NCI-H748 treated with DMSO at 0.1 percent for 48 hours (cell line): Measurements from ENCODE around the gene MGAT4B.
A peak's percentile ranks its signal among the peaks of the same experiment; 100 is the strongest.

Source experiments
- DNase-seq: peaks from one replicate; lab custom pipeline; 2025; lab: John Stamatoyannopoulos, UW

The MGAT4B gene

DNA sequence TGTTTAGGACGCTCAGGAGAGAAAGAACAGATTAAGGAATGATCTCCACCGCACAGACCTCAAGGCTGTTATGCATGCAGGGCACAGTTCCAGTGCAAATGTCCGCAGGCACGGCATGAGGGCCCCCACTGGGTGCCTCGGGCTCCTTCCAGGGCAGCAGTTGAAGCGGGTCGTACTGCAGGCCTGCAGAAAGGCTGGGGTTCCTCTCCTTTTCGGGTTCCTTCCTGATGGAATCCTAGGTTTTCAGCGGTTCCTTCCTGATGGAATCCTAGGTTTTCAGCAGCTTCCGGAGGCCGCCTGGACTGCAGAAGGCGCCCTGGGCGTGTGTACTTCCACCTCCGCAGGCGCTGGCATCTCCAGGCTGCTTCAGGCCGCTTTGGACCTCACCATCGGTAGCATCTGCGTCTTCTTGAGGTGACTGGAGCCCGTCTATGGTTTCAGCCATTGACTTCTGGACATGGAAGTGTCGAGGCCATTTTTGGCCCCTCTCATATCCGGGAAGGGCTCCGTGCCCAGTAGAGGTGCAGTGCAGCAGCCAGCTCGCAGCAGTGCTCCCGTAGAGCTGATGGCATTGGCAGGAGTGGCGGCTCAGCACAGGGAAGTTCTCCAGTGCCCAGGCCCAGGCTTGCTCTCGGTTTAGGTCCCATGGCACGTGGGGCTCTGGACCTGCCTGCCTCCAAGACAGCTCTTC is 5.6 kb upstream of the MGAT4B start:
- no peak for DNase-seq

DNA sequence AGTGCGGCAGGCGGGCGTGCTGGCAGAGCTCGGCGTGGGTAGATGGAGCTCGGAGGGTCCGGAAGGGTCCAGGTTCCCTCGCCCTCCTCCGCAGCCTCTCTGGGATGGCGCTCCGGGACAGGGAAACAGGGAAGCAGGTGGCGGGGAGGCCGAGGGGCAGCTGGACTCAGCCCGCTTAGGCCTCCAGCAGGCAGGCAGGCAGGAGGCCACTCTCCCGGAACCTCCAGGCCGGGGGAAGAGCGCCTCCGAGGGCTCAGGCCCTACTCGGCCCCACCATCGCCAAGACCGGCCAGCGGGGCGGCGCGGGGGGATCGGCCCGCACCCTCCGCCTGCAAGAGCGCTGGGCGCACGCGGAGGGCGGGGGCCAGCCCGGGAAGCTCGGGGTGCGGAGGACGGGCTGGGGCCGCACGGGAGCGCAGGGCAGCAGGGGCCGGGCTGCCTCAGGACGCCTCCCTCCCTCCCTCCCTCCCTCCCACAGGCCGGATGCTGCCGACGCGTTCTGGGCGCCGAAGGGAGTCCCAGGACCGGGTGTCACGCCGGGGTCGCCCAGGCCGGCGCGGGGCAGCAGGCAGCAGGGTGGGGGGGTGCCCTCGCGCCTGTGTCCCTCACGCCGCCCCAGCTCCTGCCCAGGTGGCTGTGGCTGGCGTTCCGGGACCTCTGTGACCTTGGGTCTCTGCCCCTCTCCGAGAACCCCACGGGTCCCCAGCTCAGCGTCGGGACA is 977 bp downstream of the MGAT4B start:
- no peak for DNase-seq

DNA sequence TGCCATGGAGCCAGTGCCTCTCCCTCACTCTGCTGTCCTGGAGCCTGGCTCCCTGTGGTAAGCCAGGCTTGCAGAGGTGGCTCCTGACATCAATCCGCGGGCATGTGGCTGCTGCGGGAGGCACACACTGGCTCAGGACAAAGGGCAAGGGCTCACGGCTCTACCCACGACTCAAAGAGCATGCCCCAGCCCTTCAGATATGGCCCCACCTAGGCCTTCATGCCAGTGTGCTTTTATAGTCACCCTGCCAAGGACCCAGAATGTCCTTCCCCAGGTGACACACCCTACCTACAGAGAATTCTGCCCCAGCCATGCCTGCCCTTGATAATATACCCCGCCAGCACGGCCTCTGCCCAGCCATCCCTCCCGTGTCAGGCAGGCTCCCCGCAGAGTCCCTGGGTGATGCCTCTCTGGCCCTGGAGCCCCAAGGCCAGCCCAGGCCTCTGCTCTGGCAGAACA is 1.6 kb downstream of the MGAT4B start:
- no peak for DNase-seq

DNA sequence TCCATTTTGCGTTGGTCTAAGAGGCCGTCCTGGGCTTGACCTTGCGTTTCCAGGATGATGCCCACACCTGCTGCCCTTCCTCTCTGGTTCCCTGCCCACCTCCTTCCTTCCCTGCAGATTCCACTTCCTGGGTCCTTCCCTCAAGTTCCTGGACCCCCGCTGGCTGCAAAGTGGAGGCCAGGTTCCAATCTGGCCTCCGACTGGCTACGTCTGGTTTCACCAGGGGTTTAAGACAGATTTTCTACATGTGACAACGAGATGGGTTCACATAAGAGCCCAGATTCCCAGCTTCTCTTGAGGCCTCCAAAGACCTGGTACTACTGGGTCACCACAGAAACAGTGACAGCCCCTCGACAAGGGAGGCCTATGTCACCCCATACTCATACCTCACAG is 2.1 kb downstream of the MGAT4B start:
- DNase-seq: no peak

DNA sequence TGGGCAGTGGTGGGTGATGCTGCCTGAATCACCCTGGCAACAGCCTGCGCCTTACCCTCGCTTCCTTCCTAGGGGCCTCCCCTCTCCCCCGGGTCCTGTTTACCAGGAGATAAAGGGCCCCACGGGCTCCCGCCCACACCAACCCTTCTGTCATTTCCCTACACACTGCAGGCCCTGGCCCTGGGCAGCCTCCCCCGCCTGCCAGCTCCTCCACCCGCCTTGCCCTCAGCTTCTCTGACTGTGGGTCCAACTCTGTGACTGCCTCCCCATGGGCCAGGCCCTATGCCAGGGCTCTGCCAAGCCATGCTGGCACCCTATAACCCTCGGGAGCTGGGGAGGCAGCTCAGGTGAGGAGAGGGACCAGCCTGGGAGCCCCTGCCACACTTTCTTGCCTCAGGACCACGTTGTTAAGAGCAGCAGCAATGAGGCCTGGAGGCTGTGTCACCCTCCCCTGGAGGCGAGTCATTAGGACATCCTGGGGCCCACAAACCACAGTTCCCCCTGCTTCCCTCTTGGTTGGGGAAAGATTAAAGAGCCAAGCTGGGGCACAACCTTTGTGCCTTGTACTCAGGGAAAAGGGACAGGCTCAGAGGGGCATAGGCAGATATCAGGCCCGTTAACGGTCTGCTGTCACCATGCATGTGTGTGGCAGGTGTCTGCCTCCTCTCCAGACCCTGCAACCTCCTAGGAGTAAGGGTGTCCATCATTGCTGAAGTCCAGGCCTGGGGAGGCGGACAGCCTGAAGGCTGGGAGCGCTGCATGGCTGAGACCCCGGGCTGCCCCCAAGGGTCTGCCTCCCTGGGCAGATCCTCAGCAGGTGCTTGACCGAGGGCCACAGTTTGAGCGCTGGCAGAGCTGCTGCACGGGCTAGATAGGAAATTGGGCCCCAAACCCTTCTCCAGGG is 2.8 kb downstream of the MGAT4B start:
- no peak for DNase-seq

DNA sequence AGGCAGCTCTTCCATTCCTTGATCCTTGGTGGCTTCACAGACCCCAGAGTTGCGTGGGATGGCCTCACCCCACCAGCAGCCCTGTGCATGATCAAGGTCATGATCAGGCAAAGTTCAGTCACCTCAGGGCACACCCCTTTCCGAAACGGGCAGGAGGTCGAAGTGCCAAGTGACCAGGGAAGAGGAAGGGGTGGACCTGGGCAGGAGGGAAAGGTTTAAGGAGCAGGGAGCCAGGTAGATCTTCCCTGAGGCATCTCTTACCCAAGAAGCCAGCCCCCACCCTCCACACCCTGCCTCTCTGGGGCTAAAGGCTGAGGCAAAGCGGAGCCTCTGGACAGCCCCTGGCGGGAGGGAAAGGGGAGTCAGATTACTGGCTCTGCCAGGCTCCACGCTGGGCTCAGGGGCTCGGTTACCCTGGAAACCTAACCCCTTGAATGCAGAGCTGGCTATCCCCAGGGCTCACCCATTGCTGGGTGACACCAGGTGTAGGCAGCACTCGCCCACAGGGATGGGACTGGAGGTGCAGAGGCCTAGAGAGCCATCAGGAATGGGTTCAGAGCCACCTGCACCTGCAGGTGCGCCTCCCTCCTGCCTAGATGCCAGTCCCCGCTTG is 3.6 kb downstream of the MGAT4B start:
- no peak for DNase-seq

DNA sequence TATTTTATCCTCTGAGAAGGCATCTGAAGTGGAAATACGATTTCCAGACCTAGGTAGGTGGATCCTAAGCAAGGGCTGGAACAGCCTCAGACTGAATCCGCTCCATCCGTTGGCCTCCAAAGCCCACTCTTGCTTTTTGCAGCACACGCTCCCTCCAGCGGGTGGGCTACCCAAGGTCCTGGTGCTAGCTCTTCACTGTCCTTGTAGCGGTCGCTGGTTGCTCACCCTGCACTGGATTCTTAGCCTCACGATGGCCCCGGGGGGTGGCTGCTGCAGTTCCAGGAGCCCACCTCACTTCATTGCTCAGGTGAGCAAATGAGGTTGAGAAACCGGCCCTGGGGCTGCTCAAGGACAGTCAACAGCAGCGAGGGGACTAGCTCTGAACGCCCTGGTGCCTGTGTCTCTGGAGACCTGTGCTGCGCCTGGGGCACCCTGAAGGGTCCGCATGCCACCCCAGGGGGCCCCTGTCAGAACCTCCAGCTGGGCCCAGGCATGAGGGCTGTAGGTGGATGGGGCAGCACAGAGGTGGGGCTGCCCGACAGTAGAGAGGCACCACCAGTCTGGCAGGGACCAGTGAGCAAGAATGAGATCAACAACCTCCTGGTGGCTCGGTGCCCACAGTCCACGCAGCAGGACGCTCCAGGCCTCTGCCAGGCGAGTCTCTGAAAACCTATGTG is 4.3 kb downstream of the MGAT4B start:
- DNase-seq: no peak

DNA sequence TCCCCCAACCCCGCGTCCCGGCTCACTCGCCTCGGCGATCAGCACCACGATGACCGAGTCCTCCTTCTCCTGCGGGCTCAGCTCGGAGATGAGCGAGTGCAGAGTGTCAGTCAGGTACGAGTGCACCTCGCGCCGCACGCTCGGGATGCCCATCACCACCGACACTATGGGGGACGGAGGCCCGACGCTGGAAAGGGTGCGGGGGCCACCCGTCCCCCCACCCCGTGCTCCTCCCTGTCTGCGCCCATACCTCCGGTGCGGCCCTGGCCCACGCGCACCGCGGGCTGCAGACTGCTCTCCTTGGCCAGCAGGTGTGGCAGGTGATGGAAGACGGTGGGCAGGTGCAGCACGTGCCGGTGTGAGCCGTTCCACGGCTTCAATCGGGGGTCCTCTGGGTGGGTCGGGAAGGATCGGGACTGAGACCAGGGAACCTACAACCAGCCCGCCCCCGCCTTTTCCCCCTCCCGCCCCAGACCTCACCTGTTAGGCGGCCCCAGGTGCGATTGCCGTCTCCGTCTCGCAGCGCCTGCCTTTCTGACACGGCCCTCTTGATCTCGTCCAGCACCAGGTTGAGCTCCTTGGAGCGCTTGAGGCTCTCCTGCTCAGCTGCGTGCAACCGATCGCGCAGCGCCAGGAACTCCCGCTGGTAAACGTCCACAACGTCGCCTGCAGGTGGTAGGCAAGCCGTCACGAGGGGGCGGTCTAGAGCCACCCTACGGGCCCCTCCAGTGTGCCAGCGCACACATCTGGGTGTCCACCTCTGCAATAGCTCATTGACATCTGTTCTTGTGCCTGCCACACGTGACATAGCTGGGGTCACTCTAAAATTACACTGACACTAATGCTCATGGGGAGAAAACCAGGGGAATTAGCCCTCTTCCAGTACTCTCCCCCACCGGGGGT is 5.1 kb downstream of the MGAT4B start:
- DNase-seq: no peak

DNA sequence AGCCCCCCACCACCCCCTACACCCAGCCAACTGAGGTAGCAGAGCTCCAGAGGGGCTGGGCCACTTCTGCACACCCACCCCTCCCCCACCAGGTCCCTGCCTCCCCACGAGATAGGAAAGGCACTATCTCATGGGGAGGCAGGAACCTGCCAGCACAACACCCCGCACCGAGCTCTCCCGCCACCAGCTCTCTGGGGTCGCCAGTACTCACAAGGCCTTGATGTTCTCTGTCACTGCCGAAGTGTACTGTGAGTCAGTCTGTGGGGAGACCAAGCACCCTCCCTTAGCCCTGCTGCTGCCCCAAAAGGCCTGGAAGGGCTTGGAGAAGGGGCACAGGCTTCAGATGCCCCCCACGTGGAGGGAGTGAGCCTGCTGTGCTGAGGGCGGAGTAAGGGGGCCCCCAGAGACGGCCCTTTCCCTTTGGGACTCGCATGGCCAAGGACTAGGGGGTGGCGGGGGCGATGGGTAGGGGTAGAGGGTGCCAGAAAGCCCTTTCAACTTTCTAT is 5.9 kb downstream of the MGAT4B start:
- DNase-seq: no peak

DNA sequence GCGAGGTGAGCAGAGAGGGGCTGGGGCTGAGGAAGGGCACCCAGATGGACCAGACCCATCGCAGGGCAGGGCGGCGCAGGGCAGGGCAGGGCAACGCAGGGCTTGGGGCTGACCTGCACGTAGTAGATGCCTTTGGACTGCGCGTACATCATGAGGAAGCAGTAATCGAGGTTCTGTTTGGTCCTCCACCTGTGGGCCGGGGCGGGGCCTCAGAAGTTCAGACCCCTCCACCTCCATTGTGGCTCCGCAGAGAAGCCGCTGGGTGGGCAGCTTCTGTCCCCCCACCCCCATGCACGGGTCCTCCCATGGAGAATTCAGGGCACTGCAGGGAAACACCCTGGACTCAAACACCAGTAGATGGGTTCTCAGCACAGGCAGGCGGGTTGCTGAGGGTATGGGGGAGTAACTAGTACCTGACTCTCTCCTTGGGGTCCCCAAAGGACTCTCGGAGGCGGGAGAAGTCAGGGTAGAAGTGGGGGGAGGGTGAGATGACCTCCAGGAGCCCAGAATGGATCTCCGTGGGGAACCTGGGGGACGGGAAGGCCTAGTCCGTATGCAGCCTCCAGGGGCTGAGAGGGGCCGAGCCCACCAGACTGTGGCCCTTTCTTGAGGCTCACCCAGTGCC is 6.5 kb downstream of the MGAT4B start:
- no peak for DNase-seq

DNA sequence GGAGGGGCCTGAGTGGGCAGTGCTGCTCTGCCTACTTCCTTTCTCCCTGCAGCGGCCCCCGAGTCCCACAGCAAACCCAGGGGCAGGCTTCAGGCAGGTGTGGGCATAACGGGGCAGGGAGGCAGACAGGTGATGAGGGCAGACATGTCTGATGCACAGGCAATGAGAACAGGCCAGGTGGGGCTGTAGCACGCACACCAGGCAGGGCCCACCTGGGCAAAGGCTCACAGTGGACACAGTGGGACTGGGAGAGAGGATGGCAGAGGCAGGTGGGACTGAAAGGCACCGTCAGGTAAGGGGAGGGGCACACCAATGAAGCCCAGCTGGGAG is 7.1 kb downstream of the MGAT4B start:
- no peak for DNase-seq

DNA sequence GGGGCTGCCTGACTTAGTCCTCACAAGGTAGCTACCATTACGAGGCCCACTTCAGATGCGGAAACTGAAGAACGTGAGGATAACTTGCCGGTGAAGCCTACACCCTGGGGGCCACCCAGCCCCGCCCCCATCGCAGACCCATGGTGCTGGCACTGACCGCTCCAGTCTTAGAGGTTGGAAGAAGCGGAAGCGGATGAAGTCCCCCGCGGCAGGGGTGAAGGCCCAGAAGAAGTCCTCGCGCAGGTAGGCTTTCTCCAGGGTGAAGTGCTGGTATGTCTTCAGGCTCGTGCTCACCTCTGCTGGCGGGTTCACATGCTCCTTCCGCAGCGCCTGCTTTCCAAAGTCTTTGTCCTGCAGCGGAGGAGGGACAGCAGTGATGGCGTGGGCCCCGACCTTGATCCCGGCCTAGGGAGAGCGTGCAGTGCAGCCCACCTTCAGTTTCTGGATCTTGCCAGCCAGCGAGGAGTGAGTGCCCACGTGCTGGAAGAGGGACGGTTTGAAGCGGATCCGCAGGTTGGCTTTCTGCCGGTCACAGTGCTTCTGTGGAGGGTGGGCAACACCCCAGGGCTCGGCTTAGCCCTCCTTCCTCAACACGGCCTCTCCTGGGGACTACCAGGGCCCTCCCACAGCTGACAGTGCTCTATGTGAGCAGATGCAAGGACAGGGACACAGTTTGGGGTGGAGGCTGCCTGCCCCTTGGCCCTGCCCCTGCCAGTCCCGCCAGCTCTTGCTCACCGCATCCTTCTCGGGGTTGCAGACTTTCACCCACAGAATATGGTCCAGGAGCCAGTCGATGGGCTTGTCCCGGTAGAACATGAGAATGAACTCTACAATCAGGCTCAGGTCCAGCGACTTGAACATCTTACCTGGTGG is 7.7 kb downstream of the MGAT4B start:
- DNase-seq: no peak

DNA sequence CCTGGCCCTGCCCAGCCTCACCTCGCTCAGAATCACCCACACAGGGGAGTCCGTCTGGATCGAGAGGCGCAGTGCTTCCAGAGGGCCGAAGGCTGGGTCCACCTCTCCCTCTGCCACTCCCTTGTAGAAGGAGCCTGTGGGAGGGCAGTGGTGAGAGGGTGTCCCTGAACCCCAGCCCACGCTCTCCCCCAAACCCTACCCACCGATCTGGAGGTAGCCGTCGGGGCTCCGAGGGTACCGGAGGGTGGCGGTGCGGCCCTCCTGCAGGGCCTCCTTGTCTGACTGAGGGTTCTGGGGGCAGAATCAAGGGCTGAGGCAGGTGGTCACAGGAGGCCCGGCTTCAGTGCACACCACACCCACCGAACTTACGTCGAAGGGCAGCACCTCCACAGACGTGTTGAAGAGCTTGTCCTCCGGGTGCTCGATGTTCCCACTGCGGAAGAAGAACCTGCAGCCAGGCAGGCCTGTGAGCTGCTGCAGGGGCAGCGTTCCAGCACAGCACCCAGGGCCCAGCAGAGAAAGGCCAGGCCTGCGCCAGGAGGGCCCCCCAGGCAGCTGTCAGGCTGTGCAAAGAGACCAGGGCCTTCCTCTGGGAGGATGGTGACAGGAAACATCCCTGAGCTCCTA is 8.4 kb downstream of the MGAT4B start:
- DNase-seq: no peak

DNA sequence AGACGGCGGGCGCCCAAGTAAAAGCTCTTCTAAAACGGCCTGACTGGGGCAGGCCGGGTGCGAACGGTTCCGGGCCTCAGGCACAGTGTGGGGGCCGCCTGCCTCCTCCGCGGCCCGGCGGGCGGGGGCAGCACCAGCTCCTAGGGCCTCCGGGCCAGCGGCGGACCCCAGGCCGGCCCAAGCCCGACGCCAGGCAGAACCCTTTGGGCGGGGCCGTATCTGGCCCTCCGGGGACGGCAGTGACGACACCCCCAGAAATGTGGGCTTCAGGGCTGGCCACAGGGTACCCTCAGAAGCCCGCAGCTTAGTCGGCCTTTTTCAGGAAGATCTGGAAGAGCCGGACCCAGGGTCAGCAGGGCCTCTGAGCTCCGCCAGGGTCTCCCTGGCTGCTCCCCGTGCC is 8.9 kb downstream of the MGAT4B start:
- DNase-seq: no peak

DNA sequence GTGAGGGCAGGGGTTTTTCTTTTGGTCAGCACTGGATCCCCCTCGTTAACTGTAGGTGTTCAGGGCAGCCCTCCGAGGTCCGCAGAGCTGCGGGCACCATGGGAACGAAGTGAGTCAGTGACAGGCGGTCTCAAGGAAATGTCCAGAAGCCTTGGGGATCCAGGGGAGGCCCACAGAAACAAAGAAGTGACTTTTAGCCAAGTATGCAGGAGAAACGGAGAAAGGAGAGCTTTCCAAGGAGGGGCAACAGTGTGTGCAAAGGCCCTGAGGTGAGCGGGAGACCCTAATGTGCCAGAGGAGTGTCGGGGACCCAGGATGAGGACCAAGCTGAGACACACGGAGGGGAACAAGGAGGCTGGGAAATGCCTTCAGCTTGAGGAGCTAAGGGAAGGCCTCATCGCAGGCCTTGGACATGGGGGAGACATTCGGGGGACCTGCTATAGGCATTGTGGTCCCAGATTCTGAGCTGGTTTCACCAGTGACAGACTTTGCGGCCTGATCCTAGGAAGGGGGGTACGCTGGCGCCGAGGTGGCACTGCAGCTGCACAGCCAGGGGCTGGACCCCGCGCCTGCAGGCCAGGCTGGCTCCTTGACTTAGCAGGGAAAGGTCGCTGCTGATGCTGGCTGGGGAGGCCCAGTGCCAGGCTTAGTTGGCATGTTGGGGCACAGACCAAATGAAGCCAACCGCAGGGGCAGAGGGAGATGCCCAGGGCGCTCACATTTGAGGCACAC is 9.6 kb downstream of the MGAT4B start:
- DNase-seq: no peak

DNA sequence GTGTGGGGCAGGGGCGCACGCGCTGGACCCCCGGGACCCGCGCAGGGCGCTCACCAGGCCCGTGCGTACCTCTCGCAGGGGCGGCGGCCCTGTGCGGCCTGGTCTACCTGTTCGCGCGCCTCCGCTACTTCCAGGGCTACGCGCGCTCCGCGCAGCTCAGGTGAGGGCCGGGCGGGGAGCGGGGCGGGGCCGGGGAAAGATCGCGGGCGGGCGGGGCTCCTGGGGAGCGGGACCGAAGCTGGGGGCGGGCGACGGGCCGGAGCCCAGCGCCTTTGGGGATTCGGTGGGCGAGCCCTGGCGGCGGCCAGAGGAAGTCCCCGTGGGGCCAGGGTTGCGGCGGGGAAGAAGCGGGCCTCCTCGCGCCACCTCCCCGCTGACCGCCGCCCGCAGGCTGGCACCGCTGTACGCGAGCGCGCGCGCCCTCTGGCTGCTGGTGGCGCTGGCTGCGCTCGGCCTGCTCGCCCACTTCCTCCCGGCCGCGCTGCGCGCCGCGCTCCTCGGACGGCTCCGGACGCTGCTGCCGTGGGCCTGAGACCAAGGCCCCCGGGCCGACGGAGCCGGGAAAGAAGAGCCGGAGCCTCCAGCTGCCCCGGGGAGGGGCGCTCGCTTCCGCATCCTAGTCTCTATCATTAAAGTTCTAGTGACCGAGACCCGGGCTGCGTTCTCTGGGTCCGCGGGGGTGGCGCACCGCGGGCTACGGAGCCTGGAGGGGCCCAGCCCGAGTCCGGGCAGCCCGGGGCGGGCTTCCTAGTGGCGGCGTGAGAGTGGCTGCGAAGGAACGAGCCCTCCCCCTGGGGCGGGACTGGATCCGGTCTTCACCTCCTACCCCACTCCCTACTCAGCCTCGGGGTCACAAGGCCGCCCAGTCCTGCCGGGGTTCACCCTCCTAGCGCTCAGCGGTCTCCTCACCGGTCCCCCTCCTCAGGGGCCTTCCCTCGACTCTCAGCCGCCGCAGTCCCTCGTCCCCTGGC is 10.5 kb downstream of the MGAT4B start:
- DNase-seq: peak; percentile 72
